HG03064 (cell line): Measurements from ENCODE around the gene GGACT.

Source experiments
- ATAC-seq: cut with Tn5 transposase; IDR thresholded peaks from one replicate; pipeline ENCODE4 v1.9.1; 2021; ENCODE audit warnings: low read depth; ENCODE audit not compliant: unreplicated experiment

GGACT gene

DNA sequence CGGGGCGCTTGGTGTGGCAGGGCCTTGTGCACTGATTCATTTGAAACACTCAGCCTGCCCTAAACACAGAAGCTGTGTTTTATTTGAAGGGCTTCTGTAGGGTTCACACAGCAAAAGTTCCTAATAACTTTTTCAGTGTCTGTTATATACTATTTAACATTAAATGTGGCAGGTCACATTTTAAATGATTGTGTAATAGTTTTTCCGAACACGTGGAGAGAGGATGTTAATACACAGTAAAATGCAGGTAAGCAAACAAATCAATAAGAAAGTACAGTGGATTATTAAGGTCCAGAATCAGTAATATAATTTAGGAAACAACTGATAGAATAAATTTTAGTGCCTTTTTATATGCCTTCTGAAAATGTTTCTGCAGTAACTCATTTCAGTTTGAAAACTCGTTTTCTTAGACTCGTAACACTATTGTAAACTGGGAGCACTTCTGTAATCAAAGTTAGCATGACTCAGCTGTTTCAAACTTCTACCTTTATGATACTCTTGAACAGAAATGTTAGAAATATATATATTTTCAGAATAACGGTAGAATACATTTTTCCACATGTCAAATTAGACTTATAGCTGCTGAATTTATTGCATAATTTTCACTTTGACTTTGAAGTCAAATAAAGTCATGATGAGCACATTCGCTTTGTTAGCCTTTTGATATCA lies 70.1 kb downstream of the GGACT start:
- no peak for ATAC-seq

DNA sequence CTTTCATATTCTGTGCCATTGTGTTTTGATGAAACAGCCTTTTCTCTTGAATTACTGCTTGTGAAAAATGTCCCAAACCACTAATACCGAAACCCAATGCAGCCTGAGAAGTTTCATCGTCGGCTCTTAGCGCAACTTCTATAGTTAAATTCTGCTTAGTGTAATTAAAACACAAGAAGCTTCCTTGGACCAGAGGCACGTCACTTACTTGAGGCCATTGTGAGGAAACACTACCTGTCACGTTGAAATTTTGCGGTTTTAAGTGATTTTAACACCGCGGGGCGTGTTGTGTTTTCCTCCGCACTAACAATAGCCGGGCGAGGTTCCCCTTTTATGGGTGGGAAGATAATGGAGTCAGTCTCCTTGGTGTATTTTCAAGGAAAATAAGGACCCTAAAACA lies 70.9 kb downstream of the GGACT start:
- no peak for ATAC-seq

DNA sequence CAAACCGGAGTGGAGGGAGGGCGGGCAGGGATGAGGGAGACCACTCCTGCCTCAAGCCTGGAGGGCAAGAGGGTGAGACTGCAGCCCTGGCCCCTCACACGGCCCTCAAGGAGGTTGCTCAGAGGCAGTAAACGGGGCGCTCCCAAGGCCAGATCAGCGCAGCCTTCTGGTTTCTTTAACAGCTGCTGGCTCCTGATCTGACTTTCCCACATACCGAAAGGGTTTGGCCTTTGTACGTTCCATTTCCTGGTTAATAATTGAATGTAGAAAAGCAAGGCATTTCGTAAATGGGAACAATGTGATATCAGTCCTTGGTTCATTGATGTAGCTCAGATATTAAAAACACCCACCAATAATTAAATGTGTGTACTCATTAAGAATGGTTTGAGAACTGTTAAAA lies 71.5 kb downstream of the GGACT start:
- no peak for ATAC-seq

DNA sequence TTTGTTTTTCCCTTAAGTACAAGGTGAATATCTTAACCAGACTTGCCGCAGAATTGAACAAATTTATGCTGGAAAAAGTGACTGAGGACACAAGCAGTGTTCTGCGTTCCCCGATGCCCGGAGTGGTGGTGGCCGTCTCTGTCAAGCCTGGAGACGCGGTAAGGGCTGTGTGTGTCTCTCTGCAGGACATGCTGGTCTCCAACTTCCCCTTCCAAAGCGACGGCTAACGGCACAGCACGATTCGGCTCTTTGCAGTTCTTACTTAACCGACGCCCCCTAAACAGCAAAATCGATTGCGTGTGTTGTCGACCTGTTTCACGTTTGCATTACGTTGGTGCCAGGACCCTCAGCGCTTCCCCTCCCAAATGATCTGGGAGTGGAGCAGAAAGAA lies 73.2 kb downstream of the GGACT start:
- ATAC-seq, result no peak

DNA sequence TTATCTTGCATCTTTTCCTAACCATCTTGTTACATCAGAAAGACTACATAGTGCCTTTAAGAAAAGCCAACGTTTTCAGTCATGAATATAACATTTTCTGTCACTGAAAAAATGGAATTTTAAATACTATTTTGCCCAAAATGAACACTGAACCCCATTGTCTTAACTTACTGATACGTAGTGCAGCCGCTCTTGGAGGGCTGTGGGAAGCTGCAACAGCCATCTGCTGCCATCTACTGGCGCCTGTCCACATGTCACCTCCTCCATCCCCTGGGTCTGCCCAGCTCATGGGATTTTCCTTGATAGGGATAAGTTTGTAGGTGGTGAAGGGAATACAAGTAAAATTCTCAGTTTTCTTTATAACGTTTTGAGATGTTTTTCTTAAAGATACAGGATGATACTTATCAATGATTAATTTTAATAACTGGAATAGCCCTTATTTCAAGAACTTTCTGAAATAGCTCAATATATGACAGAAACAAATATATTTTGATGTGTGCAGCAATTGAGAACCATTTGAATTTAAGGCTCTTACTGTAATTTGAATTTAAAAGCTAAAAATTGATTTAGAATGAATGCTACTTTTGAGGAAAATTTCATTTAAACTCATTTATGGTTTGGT lies 73.7 kb downstream of the GGACT start:
- ATAC-seq, result no peak

DNA sequence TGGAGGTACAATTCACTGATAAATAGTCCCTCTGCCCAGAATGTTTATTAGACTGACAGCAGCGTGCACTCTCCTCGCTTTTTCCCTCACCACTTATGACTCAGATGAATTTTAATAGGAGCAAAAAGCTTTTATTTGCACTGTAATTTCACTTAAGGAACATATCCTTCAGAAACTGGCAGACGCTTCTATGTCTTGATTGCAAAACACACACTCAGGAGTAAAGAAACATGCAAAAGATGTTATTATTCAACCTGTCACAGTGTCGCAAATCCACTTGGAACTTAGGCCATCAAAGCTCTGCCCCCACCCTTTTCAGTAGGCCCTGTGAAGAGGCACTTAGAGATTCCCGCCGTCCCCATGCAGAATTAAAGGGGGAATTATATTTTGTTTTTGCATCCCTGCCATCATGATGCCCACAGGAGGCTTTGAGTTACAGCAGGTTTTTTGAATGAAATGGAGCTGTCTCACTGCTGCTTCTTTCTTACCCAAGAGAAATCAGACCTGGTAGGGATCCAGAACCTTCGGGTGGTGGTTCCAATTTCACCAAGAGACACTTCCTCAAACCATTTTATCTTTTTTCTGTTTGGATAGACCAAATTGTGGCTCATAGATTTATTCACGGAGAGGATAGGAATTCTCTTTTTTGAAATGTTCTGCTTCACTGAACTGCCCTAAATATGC lies 74.5 kb downstream of the GGACT start:
- no peak for ATAC-seq

DNA sequence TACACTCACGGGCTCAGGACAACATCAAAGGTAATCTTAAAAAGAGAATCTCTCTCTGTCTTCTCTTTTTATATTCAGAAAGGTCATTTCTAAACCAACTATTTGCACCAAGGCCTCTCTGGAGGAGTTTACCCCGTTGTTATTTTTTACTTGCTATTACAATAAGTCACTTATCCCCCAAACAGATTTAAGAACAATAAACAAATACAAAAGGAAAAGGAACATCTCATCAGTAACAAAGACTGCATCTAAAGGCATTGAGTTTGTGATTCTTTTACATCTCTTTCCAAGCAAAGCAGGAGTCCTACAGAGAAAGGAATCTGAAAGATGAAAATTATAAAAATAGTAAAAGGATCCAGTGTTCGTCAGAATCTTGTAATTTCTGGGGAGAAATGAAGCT lies 75.4 kb downstream of the GGACT start:
- ATAC-seq, result no peak

DNA sequence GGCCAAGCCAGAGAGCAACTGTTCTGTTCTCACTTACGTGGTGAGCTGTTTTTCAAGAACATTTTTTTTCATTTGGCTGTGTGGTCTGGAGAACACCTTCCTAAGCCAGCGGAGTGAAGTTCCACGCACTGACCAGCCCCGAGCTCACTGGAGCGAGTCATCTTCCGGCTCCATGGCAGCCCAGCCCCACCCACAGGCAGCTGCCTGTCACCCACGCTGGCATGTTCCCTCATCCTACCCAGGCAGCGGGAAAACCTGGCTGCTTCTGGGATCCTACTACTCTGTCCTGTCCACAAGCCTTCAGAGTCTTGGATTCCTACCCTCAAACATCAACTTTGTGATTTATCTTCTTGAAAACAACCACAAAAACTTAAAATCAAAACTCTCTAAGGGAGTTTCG lies 76.2 kb downstream of the GGACT start:
- ATAC-seq, result no peak

DNA sequence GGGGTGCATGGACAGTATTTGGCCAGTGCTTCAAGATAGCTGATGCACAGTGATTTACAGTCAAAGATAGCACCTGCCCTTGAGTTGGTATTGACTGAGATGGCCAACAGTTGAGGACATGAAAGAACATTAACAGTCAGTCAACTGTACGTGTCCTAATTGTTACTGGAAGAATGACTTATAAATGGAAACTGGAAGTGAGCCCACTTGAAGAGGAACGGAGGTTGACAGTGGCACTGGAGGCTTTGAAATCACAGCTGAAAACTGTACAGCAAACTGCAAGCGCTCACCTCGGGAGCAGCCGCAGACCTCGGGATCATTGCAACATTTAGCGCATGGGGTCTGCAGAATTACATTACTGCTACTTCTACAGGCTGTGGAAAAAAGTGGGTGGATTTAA lies 77.1 kb downstream of the GGACT start:
- no peak for ATAC-seq

DNA sequence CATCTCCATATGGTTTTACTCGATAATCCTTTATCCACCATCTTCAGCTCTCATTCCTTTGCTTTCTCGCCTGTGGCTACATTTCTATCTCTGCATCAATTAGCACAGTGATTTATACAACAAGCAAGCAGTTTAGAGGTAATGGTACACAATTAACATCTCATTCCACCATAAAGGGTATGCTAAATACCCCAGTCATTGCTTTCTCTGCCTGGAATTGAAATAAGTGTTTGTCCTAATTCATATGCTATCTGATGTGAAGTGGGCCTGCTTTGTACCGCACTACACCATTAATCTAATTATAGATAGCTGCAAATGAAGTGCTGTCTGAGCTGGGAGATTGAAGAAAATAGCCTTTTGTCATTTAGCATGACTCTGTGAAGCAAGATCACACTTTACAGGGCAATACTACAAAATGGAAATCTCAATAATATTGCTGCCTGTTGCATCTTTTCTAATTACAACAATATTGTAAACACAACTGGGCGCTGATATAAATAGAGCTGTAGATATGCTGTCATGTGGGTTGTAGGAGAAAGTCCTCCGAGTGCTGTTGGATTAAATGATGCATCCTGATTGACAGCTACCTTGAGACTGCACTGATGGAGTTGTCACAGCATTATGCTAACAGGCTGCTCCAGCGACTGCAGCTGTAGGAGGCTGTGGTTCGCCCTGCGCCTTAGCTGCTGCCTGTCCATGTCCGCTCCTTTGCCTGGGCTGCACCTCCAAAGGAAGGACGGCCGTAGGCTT lies 78.2 kb downstream of the GGACT start:
- no peak for ATAC-seq

DNA sequence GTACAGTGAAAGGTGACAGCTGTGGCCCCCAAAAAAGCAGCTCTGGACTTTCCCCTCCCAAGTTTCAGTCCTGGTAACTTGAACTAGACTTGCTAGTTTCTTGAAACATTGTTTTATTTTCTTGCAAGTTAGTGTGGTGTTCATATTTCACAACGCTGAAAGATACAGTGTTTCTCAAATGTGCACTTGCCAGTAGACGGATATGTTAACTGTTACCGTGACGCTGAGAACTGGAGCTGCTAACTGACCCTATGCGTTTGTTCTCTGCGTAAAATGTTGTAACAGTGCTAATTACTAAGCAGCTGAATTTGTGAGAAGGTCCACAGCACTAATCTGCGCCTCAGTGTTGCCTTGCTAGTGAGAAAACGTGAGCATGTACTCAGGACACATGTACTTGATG lies 79.6 kb downstream of the GGACT start:
- ATAC-seq, result no peak

DNA sequence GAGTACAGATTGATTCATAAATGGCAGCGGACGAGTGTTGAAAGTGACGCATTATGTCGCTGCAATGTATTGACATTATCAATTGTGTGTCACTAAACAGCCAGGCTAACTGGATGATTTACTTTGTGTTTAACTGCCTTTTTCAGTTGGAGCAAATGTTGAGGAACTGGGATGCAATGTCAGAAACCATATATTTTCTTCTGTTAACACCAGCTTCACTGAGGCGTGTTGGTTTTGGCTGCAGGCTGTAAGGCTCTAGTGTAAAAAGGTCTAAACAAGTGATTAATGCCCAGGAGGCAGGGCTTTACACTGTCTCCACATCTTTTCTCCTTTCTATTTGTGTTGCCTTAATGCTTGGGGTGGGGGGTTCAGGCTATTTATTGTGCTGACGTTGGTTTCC lies 80.1 kb downstream of the GGACT start:
- ATAC-seq, result no peak

DNA sequence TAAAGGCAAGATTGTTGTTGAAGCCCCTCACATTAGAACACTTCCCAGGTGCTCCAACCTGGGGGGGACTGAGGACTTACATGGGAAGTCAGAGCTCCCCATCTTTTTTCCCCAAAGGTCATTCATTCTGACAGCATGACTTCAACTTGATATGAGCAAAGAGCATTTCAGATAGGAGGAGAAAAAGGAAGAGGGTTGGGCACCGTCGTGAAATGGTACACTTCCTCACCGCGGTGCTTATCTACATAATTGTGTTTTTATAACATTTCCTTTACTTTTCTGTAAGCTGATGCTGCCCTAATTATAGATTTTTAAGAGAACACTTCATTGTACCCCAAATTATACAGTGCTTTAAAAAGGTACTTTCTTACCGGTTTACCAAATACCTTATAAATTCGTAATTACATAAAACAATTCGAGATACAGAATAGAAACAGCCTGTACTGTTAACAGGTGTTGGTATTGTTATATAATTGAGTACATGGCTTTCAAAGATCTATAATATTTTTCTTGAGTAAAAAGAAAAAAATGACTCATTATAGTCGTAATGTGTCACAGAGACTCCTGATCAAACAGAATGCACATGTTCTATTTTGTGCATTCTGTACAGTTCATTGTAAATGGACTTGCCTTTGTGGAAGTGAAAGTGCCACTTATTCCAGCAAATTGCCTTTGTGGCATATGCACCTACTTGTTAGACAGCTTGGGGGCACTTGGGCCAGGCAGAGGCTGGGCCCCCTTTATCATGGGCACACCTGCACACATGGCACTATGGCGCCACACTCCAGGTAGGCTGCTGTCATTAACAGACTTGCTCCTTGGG lies 81.8 kb downstream of the GGACT start:
- no peak for ATAC-seq

DNA sequence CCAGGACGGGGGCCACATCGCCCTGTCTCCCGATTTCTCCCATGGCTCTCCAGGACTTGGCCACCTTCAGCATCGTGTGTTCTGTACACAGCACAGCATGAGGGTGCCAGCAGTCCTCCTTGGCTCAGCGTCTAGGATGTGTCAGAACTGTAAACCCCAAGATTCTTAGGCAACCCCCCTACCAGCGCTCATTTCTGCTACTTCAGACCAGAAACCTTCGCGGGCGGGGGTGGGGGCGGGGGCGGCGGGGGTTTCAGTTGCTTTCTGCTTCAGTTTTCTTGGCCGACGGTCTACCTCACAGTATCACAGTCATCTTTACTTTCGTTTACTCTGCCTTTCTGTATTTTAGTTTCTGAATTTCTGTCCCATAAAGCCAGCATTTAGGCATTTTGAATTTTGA lies 82.4 kb downstream of the GGACT start:
- no peak for ATAC-seq

DNA sequence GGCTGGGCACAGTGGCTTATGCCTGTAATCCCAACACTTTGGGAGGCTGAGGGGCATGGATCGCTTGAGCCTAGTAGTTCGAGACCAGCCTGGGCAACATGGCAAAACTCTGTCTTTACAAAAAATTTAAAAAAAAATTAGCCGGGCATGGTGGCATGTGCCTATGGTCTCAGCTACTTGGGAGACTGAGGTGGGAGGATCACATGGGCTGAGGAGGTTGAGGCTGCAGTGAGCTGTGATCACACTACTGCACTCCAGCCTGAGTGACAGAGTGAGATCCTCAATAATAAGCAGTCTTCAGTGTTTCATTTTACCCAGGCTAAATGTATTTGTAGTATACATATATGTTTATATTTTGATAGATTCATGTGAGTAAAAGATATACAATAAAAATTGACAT lies 85.0 kb downstream of the GGACT start:
- no peak for ATAC-seq

DNA sequence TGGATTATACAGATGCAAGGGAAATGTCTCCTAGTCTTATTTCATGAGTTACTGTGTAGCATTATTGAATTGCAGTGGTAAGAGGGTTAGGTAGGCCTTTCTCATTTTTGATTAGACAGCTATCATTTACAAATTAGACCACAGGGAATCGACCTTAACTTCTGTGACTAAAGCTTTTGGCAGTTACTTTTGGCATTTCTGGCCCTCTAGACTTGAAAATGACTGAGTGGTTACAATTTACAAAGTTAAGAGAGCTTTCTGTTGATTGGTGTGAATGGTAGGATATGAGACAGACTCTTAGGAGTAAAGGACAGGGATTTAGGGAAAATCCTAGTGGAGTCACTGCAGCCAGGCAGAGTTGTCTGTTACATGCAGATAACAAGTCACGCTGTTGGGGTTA lies 86.1 kb downstream of the GGACT start:
- ATAC-seq, result no peak

DNA sequence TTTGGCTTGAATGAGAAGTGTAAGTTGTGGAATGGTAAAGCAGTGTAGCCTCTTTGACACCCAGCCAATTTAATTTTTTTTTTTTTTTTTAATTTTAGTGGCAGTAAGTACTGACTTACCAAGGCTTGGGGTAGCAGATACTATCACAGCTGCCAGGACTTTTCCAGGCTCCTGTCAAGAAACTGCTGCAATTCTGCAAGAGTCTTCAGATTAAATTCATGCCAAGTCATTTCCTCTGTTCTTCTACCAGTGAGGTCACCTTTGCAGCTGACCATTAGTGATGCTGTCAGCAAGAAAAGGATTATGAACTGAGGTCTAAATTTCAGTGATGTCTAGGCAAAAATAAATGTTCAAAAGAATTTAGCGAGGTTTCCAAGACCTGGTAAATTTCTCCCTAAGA lies 91.2 kb downstream of the GGACT start:
- no peak for ATAC-seq

DNA sequence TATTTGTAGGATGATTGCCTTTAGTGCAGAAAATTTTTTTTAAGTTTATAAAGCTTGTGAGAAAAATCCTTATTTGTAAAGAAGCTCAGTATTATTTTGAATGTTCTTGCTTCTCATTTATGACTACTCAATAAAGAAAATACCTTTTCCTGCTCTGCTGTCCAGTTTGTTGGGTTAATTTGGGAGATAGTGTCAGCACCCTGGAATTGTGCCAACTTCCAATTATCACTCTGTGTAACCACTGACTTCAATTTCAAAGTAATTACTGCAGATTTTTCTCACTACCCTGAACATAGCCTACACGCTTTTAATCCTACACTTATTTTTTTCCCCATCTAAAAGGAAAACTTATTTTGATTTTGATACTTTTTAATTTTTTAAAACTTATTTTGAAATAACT lies 93.1 kb downstream of the GGACT start:
- no peak for ATAC-seq

DNA sequence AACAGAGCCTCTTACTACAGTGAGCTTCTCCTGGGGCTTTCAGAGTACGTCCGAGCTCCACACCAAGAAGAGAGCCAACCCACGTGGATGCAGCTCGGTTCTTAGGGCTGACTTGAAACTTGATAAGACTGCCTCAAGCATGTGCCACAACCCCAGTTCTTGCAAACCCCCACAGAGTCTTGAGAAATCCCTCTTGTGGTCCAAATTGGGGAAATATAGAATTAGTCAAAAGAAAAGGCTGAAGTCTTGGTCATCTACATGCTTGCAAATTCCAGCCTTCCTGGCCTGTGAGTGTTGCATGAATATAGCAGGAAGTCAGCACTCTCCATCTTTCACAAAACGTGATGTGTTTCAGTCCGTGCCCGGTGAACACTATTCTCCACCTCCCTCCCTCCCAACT lies 95.2 kb downstream of the GGACT start:
- ATAC-seq, result no peak

DNA sequence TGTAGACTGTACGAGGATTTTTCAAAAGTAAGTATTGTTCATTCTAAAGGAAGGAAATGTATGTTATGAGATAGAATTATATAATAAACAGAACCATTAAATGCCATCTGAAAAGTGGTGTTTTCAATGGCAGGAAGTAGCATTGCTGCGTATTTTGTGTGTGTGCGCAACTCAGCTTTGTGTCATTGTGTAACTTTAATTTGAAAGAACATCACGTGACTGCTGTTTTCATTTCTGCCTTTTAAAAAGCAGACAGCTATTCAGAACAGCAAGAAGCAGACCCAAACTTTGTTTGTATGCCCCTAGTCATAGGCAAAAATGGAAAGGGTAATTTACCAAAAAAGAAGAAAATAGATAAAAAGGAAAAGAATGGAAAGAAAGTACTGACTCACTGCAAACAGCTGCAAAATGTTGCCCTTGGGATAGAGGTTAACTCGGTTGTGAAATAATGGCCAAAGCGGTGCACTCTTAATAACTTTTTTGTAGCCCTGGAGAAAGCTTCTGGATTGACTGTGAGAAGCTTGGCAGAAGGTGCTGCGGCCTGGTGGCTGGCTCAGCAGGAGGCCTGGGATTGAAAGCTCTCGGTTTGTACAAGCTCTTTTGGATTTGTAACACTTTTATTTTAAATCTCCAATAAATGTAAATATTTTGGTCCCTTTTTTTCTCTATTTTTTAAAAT lies 97.3 kb downstream of the GGACT start:
- no peak for ATAC-seq
